AG20443 (cell line): ENCODE measurements around the gene TSSC4.

ENCODE experiments used
- DNase-seq: peaks from one replicate; pipeline ENCODE4 v3.0.0; 2012; ENCODE audit warnings: low spot score, mixed read lengths

The TSSC4 gene

DNA sequence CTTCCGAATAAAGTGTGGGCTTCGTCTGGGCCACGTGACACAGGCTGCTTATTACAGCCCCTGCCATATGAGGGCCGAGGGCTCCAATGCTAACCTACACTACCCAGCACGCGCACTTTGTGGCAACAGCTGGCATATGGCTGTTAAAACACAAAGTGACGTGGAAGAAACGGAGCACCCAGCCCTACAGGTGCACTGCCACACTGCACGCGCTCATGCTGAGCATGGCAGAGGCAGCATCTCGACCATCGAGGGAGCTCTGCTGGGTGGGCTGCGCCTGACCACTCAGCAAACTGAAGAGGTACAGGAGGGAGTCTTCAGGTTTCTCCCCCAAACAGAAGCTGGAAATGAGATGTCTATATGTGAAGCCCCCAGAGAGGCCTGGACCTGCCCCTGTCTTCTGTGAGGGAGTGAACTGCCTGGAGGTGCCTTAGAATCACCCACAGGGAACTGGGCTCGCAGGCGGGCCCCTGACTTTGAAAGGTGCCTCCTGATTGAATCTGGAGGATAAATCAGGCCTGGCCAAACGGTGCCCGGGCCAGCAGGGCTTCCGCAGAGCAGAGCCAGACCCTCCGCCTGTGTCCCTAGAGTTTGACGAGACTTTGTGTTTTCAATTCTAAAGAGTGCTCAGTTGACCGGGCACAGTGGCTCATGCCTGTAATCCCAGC, 18.3 kb downstream of the TSSC4 start:
- no peak for DNase-seq

GRCh38 chr11:2419638-2420501, 19.3 kb downstream of the TSSC4 start:
- DNase-seq: peak; percentile 90

- peak; percentile 96 for DNase-seq
Observed at GRCh38 chr11:2420502-2421225, 20.1 kb downstream of the TSSC4 start.

GRCh38 chr11:2421226-2421994, 20.9 kb downstream of the TSSC4 start:
- DNase-seq: no peak

DNA sequence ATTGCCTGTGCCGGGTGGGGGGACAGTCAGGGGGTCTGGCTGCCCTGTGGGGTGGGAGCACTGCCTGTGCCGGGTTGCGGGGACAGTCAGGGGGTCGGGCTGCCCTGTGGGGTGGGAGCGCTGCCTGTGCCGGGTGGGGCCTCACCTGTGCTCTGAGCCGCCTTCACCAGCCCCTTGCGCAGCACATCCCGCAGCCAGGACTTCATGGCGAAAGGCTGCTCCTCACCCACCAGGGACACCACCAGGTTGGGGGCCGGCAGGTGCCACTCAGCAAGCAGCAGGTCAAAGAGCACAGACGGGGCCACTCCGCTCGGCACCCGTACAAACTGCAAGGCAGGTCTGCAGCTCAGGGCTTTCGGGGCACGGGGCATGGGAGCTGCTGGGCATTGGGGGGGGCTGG, 21.4 kb downstream of the TSSC4 start:
- DNase-seq: no peak

- DNase-seq: no peak
Observed at GRCh38 chr11:2422461-2423156, 22.1 kb downstream of the TSSC4 start.

DNA sequence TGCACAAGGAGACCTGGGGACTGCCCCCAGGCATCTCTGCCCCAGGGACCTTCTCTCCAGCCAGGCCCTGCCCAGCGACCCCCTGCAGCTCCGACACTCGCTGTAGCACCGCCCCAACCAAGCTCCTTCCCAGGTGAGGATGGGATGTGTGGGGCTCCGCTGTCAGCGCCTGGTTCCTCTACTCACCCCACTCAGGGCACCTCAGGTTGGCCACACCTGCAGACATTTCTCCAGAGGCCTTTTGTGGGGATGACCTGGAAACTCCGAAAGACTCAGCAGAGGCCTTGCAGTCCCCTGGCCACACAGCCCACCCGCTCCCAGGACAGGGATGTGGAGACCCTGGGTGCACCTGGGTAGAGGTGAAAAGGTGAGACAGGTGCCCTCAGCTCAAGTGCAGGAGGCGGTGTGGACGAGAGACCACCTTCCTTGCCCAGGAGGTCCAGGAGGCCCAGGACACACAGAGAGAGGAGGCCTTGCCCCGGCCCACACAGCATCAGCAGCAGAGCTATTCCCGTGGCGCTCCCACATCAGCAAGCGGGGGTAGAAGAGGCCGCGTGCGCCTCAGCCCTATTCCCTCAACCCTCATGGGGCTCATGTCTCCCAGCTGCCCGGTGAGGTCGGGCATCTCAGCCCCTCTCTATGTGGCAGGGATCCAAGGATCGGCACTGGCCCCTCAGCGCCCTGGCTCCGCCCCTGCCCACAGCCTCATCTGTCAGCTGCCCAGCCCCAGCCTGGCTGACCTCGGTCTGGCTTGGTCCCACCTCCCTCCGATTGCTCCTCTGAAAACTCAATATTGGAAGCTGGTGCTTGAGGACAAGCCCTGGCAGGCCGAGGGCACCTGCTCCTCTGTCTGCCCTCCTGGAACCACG, 22.8 kb downstream of the TSSC4 start:
- DNase-seq: no peak

GRCh38 chr11:2424811-2425495, 24.4 kb downstream of the TSSC4 start:
- no peak for DNase-seq

DNA sequence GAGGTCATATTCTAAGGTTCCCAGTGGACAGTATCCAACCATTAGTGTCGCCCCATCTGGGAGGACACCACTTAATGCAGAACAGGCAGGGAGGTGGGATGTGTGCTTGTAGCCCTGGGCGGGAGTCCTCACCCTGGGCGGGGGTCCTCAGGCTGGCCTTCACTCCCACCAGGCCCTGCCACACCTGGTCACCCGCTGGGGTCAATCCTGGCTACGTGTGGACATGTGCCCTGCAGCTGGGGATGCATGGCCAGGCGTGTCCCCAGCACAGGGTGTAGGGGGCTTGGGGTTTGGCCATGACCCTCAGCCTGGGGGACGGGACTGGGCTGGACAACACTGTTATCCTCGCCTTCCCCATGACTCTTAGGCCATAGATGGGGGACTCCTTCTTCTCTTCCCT, 25.0 kb downstream of the TSSC4 start:
- no peak for DNase-seq

- no peak for DNase-seq
Observed at GRCh38 chr11:2426221-2426620, 25.7 kb downstream of the TSSC4 start.

DNA sequence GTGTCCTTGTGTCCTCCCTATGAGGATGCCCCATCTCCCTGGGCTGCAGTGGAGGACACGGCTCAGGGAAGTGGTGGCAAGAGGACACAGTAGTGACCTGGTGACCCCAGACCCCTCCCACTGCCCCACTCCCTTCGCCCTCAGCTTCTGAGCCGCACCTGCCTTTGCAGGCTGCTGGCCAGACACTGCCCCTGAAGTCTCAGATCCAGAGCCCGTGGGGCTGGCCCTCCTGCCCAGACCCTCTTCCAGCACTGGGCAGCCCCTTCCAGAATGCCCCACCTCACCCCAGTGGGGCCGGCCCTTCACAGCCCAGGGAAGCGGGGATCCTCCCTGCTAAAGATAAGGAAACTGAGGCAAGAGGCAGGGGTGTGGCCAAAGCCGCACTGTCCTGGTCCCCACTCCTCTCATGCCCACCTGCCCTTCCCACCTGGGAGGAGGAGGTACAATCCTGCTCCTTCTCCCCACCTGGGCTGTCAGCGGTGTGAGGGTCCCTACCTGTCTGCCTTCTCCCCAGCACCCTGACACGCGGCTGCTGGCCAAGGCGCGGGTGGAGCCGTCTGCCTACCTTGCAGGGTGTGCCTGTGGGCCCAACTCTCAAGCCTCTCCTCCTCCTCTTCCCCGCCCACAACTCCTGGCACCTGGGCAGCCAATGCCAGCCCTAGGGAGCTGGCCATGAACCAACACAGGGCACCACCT, 26.4 kb downstream of the TSSC4 start:
- no peak for DNase-seq

GRCh38 chr11:2427721-2428321, 27.3 kb downstream of the TSSC4 start:
- DNase-seq: no peak

DNA sequence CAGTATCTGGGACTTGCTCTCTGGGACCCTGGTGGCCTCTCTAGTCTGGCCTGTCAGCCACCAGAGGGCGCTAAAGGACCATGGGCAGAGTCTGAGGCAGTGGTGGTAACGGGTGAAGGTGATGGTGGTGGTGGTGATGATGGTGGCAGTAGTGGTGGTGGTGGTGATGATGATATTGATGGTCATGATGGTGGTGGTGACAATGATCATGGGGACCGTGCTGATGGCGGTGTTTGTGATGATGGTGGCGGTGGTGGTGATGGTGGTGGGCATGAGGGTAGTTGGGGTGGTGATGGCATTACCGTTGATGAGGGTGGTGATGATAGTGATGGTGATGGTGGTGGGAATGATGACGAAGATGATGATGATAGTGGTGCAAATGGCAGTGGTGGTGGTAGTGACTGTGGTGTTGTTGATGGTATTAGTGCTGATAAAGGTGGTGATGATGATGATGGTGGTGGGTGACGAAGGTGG, 27.8 kb downstream of the TSSC4 start:
- peak; percentile 77 for DNase-seq

GRCh38 chr11:2431395-2431794, 30.8 kb downstream of the TSSC4 start:
- DNase-seq: no peak

DNA sequence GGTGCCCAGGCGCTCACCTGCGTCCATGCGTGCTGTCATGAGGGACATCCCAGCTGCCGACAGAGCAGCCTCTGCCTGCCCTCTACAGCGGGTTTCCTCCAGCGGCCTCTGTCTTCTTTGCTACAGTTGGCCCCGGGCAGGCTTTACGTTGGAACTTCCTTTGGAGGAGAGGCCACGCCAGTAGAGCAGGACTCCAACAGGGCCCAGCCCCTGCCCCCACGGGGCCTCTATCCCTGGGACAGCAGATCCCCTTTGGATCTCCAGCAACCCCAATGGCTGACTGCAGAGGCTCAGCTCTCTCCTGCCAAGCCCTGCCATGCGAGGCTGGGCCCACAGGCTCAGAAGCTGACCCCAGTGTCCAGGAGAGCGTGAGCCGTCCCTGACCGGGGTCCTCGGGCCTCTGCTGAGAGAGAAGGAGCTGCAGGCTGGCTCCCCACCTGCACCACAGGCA, 31.6 kb downstream of the TSSC4 start:
- DNase-seq: no peak

DNA sequence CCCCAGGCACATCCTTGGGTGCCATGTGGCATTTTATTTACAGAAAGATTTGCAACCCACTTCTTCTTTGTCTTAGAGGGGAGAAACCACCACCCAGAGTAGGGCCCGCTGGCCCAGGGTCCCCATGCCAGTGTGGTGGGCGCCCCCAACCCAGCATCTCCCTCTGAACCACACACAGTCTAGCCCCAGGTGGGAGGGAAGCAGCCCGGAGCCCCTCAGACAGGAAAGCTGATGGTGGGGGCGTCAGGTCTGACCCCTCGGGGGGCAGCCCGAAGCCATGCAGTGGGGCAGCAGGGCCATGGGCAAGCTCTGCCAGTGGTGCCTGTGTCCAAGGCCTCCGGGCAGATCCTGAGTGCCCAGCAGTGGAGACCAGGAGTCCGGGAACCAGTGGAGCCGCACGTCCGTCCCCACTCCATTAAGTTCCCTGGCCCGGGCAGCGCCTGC, 32.1 kb downstream of the TSSC4 start:
- no peak for DNase-seq

GRCh38 chr11:2433106-2433925, 32.8 kb downstream of the TSSC4 start:
- no peak for DNase-seq

- no peak for DNase-seq
Observed at GRCh38 chr11:2434008-2434407, 33.5 kb downstream of the TSSC4 start.
